Spleen (tissue), 7 donors: ENCODE results near the gene MYD88.

Experiments
- CTCF ChIP-seq, 11 experiments: fragments of 200-600 bp in 7 of 11; fragments of 450-650 bp in 4 of 11; sonication (generic) in 4 of 11; IDR thresholded peaks in 8 of 11; conservative IDR thresholded peaks in 3 of 11; 1 replicate in 7 of 11; 2 replicates in 4 of 11; pipeline versions ENCODE4 v1.4.0 to v1.8.0; 2016 to 2021; ENCODE audit warnings: antibody characterized with exemption in 11 of 11, inconsistent platforms in 4 of 11, mild to moderate bottlenecking in 1 of 11
- POLR2A ChIP-seq, 3 donors: fragments of 450-650 bp; IDR thresholded peaks; one replicate each; pipeline ENCODE4 v1.5.1; 2017; ENCODE audit warnings: antibody characterized with exemption in 3 of 3, mild to moderate bottlenecking in 1 of 3
- POLR2AphosphoS5 ChIP-seq, 3 donors: sonication (generic); formaldehyde crosslinking; IDR thresholded peaks; one replicate each; pipeline ENCODE4 v1.5.1; 2017; ENCODE audit warnings: antibody characterized with exemption in 3 of 3
- donor health status: DM: no; HTN: no; CAD: no; lungs with moderate emphysema.
- donor health status: DM: no; HTN: no; CAD: no.
- donor health status: DM: no; HTN: no; CAD: no.

- TF ChIP-seq POLR2AphosphoS5 (IDR thresholded peaks at IDR 0.05) (no peak), CTCF (IDR thresholded peaks at IDR 0.05 in 8 of 11, conservative IDR thresholded peaks at IDR 0.05 in 3 of 11) (no peak), POLR2A (IDR thresholded peaks at IDR 0.05) (no peak)
Observed at GRCh38 chr3:38167591-38167990, 29.1 kb downstream of the MYD88 start.
